Spleen (tissue), 7 donors: Measurements from ENCODE around the gene LRRC3B.
"Not testable (repeated sequence)": the region's sequence is repeated elsewhere in the genome, so short reads cannot be mapped to it uniquely, and the experiment has no call there.

Experiments
- CTCF ChIP-seq, 11 experiments: fragments of 200-600 bp in 7 of 11; fragments of 450-650 bp in 4 of 11; sonication (generic) in 4 of 11; IDR thresholded peaks in 8 of 11; conservative IDR thresholded peaks in 3 of 11; 1 replicate in 7 of 11; 2 replicates in 4 of 11; pipeline versions ENCODE4 v1.4.0 to v1.8.0; 2016 to 2021; ENCODE audit warnings: antibody characterized with exemption in 11 of 11, inconsistent platforms in 4 of 11, mild to moderate bottlenecking in 1 of 11
- POLR2AphosphoS5 ChIP-seq, 3 donors: sonication (generic); formaldehyde crosslinking; IDR thresholded peaks; one replicate each; pipeline ENCODE4 v1.5.1; 2017; ENCODE audit warnings: antibody characterized with exemption in 3 of 3
- donor health status: DM: no; HTN: no; CAD: no; lungs with moderate emphysema.
- donor health status: DM: no; HTN: no; CAD: no.
- donor health status: DM: no; HTN: no; CAD: no.

- TF ChIP-seq CTCF (IDR thresholded peaks at IDR 0.05 in 8 of 11, conservative IDR thresholded peaks at IDR 0.05 in 3 of 11); POLR2AphosphoS5 (IDR thresholded peaks at IDR 0.05): not testable (repeated sequence)
These were observed 18.8 kb upstream of the LRRC3B start for GRCh38 chr3:26603771-26604170.
